T-helper 2 cell treated with Interferon-gamma antibody and Interleukin-4, amounts not matched to agents 100 ng/mL and 5 ng/mL, for 36 hours (primary cell): ENCODE data around the gene CFTR. TPM values are rescaled to one million over a fixed set of nuclear protein-coding genes. Genes with fewer than 3 reads are reported as not detected.
"Not testable (repeated sequence)": the region's sequence is repeated elsewhere in the genome, so short reads cannot be mapped to it uniquely, and the experiment has no call there.

Experiments used
- intact Hi-C: fragments of 100-400 bp; cut with micrococcal nuclease; formaldehyde crosslinking; loops from one replicate; pipeline ENCODE4 v1.15.1; 2023
- total RNA-seq: library from RNA; stranded (reverse); gene quantifications from 2 replicates; pipeline ENCODE4 v1.2.3, GENCODE V29; 2022

CFTR gene
- 0.02 TPM in 1 of 2 replicates, not detected in the other for total RNA-seq

- intact Hi-C loops = no loop called here
Measured at GRCh38 chr7:117479225-117480054, at the start of gene CFTR. TSS of gene CFTR (plus strand) at chr7:117480025. CDS start at chr7:117480095, 70 bp downstream.

GRCh38 chr7:117435475-117436043, 44.3 kb upstream of the CFTR start:
- intact Hi-C loops = no loop called here

GRCh38 chr7:117444646-117445045, 35.2 kb upstream of the CFTR start:
- intact Hi-C loops = no loop called here

- intact Hi-C loops = no loop called here
Measured at GRCh38 chr7:117445206-117445605, 34.6 kb upstream of the CFTR start.

GRCh38 chr7:117446220-117446815, 33.5 kb upstream of the CFTR start:
- intact Hi-C loops = no loop called here

- intact Hi-C loops = no loop called here
Measured at GRCh38 chr7:117448655-117449054, 31.2 kb upstream of the CFTR start.

GRCh38 chr7:117458977-117459583, 20.7 kb upstream of the CFTR start:
- intact Hi-C loops = loop anchor here (1.0 to 5.0 kb wide), 3 partner anchors 213 to 696 kb away; no protein-coding TSS in a partner anchor

- intact Hi-C loops = loop anchor here (1.0 to 5.0 kb wide), 3 partner anchors 213 to 695 kb away; no protein-coding TSS in a partner anchor
Measured at GRCh38 chr7:117459735-117460134, 20.1 kb upstream of the CFTR start.

GRCh38 chr7:117460815-117461214, 19.0 kb upstream of the CFTR start:
- intact Hi-C loops = not testable (repeated sequence)

- intact Hi-C loops = no loop called here
Measured at GRCh38 chr7:117468174-117468573, 11.7 kb upstream of the CFTR start.

- intact Hi-C loops = no loop called here
Measured at GRCh38 chr7:117470777-117471176, 9.0 kb upstream of the CFTR start.

GRCh38 chr7:117472335-117472734, 7.5 kb upstream of the CFTR start:
- intact Hi-C loops = no loop called here

- intact Hi-C loops = no loop called here
Measured at GRCh38 chr7:117476557-117477215, 3.1 kb upstream of the CFTR start.

GRCh38 chr7:117478836-117479224, 995 bp upstream of the CFTR start:
- intact Hi-C loops = no loop called here

- intact Hi-C loops = no loop called here
Measured at GRCh38 chr7:117480055-117480362, 184 bp downstream of the CFTR start.

- intact Hi-C loops = no loop called here
Measured at GRCh38 chr7:117480978-117481377, 1.2 kb downstream of the CFTR start.

- intact Hi-C loops = no loop called here
Measured at GRCh38 chr7:117485118-117485620, 5.3 kb downstream of the CFTR start.

- intact Hi-C loops = no loop called here
Measured at GRCh38 chr7:117489016-117489415, 9.2 kb downstream of the CFTR start.

- intact Hi-C loops = no loop called here
Measured at GRCh38 chr7:117489430-117489829, 9.6 kb downstream of the CFTR start.

GRCh38 chr7:117489911-117490310, 10.1 kb downstream of the CFTR start:
- intact Hi-C loops = no loop called here

- intact Hi-C loops = no loop called here
Measured at GRCh38 chr7:117492649-117493048, 12.8 kb downstream of the CFTR start.
